Articular chondrocyte of knee joint (primary cell): ENCODE measurements around the gene HTATIP2. TPM values are rescaled to one million over a fixed set of nuclear protein-coding genes. Genes with fewer than 3 reads are reported as not detected.

Source experiments
- total RNA-seq: library from RNA; depleted of rRNA; stranded (reverse); fragments of >200 nt; gene quantifications from 2 replicates; pipeline ENCODE4 v1.2.3, GENCODE V29; 2012

Gene HTATIP2
- total RNA-seq = 27.2 and 54.9 TPM in 2 replicates

DNA sequence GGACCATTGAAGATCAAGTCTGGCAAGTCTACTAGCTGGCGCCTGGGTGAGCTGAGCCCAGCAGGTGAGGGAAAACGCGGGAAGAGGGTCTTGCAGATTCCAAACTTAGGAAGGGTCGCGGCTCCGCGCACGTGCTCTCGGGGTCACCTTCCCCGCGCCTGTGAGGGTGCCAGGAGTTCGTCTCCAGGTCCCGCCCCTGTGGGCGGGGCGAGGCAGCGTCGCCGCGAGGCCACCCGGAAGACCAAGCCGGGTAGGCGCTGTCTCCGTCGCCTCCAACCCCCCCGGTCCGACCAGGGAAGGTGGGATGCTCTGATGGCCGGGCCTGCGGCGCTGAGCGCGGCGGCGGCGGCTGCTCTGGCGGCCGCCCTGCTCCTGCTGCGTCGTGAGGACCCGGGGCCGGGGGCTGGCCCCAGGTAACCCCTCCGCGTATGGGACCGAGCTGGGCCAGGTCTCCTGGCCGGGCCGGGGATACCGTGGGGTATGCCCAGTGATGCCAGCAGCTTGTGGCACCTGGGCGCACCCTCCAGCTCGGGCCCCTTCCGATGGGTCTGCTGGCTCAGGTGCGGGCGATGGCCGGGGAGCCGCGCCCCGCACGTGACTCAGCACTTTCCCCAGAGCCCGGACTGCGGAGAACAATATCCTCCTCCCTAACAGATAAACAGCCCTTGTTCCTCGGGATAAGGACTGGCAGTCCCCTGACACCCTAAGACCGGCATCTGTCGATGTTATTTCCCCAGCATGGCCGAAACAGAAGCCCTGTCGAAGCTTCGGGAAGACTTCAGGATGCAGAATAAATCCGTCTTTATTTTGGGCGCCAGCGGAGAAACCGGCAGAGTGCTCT is at the start of gene HTATIP2:
HTATIP2 (plus strand) TSS at position 215 of the 841 bp plus-strand sequence; CDS start at position 739, 524 bp downstream.

DNA sequence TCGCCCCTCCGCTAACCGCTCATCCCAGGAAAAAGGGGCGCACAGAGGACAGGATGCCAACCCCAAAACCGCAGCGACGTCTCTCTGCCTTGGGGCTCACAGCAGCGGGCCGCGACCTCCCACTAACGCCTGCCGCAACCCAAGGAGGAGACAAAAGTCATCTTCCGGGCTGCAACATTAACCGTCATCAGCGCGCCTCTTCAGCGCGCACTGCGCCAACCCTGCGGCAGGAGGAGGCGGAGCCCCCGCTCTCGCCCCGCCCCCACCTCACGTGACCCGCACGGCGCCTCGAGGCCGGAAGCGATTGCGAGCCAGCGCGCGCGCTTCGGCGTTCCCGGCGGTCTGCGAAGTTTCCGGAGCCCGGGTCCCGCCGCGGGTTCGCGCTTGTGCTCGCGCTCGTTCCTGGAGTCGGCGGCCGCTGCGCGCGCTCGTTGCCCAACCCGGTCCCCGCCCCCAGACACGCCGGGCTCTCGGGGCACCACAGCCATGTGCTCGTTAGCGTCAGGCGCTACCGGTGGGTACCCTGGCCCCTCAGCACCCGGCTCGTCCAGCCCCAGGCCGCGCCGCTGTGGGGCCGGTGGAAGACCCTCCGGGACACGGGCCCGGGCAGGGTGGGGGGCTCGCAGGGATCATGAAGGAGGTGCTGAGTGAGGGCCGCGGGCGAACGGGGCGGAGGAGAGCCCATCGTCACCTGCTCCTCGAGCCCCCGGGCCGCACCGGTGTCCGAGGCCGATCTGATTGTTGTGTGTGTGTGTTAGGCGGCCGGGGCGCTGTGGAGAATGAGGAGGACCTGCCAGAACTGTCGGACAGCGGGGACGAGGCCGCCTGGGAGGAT is 24.0 kb downstream of the HTATIP2 start, which contains the start of gene PRMT3:
PRMT3 (plus strand) TSS at position 456 of the 835 bp plus-strand sequence; CDS start at position 487, 31 bp downstream.

Other genes starting within 250 kb of the HTATIP2 start
- not detected in 2 replicates for gene DBX1, start 203.2 kb upstream of the HTATIP2 start, total RNA-seq
- gene PRMT3, start 24.0 kb downstream of the HTATIP2 start, total RNA-seq = 18.1 and 22.7 TPM in 2 replicates
- not detected in 2 replicates for gene SLC6A5, start 235.9 kb downstream of the HTATIP2 start, total RNA-seq